SHP77 (cell line): ENCODE data around the gene CACNA2D4.
"Not testable (repeated sequence)": the region's sequence is repeated elsewhere in the genome, so short reads cannot be mapped to it uniquely, and the experiment has no call there.

Experiments
- DNase-seq, 2 experiments: peaks; one replicate each; lab custom pipeline; 2025; lab: John Stamatoyannopoulos, UW

Gene CACNA2D4

GRCh38 chr12:1830981-1831963 is 87.2 kb downstream of the CACNA2D4 start:
- DNase-seq, result no peak

- DNase-seq, result no peak
These were observed 88.0 kb downstream of the CACNA2D4 start for GRCh38 chr12:1830401-1830845.

- DNase-seq, result no peak
These were observed 89.0 kb downstream of the CACNA2D4 start for GRCh38 chr12:1829306-1829900.

GRCh38 chr12:1828856-1829255 is 89.6 kb downstream of the CACNA2D4 start:
- DNase-seq, result no peak

GRCh38 chr12:1827826-1828805 is 90.3 kb downstream of the CACNA2D4 start:
- no peak for DNase-seq

- no peak for DNase-seq
These were observed 91.4 kb downstream of the CACNA2D4 start for GRCh38 chr12:1826867-1827705.

GRCh38 chr12:1826401-1826800 is 92.1 kb downstream of the CACNA2D4 start:
- DNase-seq, result no peak

GRCh38 chr12:1825382-1826102 is 92.9 kb downstream of the CACNA2D4 start:
- DNase-seq, result no peak

- no peak for DNase-seq
These were observed 95.2 kb downstream of the CACNA2D4 start for GRCh38 chr12:1823237-1823636.

- DNase-seq, result no peak
These were observed 95.8 kb downstream of the CACNA2D4 start for GRCh38 chr12:1822699-1823098.

GRCh38 chr12:1821805-1822204 is 96.6 kb downstream of the CACNA2D4 start:
- DNase-seq, result no peak

GRCh38 chr12:1820896-1821291 is 97.6 kb downstream of the CACNA2D4 start:
- no peak for DNase-seq

GRCh38 chr12:1820191-1820895 is 98.1 kb downstream of the CACNA2D4 start, which contains the start of gene LRTM2:
LRTM2 (plus strand) TSS chr12:1820565; CDS start chr12:1828149, 7,584 bp downstream.
- no peak for DNase-seq

GRCh38 chr12:1819571-1819970 is 98.9 kb downstream of the CACNA2D4 start:
- DNase-seq, result no peak

GRCh38 chr12:1819050-1819449 is 99.4 kb downstream of the CACNA2D4 start:
- DNase-seq, result no peak

- DNase-seq, result not testable (repeated sequence)
These were observed 100.5 kb downstream of the CACNA2D4 start for GRCh38 chr12:1817928-1818327.

- DNase-seq, result no peak
These were observed 101.6 kb downstream of the CACNA2D4 start for GRCh38 chr12:1816730-1817348.

GRCh38 chr12:1815814-1816729 is 102.4 kb downstream of the CACNA2D4 start:
- DNase-seq, result no peak
